ENCODE measurements around the gene SMPD1. TPM values are rescaled to one million over a fixed set of nuclear protein-coding genes. Genes with fewer than 3 reads are reported as not detected.

Gene SMPD1
- total and polyA plus RNA-seq, 2 of the 8 experiments (the other 6 are each of a cell fraction or from before 2014, with no cell fraction given) = 1.9 to 2.4 TPM

DNA sequence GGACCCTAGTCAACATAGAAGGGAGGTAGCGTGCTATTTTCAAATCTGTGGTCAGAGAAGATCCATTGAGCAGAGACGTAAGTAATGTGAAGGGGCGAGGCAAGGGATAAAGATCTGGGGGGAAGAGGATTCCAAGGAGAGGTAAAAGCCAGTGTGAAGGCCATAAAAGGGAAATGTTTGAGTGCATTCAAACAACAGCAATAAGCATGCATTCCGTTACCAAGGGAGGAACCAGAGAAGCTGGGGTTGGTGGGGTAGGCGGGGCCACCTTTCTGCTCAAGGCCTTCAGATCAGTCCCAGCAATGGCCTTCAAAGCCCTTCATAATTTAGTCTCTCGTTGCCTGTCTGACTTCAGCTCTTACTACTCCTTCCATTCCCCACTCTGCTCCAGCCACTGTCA, 18.4 kb upstream of the SMPD1 start:
- H2BK5ac ChIP-seq (ENCODE audit: low read depth, low read length) = no peak overlapping the region
- H3K36me3 ChIP-seq (ENCODE audit: control insufficient read depth in 2 of 4, insufficient read depth in 4 of 4, low read length in 3 of 4) = no peaks in the 10 kb centered on the region
- H3K9me3 ChIP-seq (ENCODE audit: insufficient read depth in 2 of 2, low read depth in 1 of 2, low read length in 1 of 2) = no peaks in the 10 kb centered on the region
- no peak overlapping the region for H3K4me2 ChIP-seq (ENCODE audit: insufficient read depth in 1 of 2, low read depth in 2 of 2, low read length in 2 of 2)
- TF ChIP-seq SRF (IDR thresholded peaks at IDR 0.05; ENCODE audit: low read depth, low read length) (peak; percentile 59; the same call in 1 of the 2 replicates), FOSL1 (IDR thresholded peaks at IDR 0.05; ENCODE audit: insufficient read depth, low read depth, low read length) (no peak), SIRT6 (IDR thresholded peaks at IDR 0.05; ENCODE audit: low read length) (no peak)
- H3K4ac ChIP-seq (replicated peaks; ENCODE audit: insufficient read length, low read depth, low read length) = no peak overlapping the region
- POLR2A ChIA-PET (ENCODE audit: partially characterized antibody) = interaction anchor here (0.7 kb wide), 1 partner anchor 159 kb away, joined by 3 read pairs; no protein-coding TSS in a partner anchor
- H2AFZ ChIP-seq (ENCODE audit: low read length) = peak overlapping the region; percentile 6; the same call in 1 of the 2 replicates
- H3K4me3 ChIP-seq (ENCODE audit: extremely low read depth in 1 of 4, insufficient read depth in 2 of 4, low read depth in 3 of 4, low read length in 4 of 4) = no peak overlapping the region
- no peak overlapping the region for H2AK5ac ChIP-seq (ENCODE audit: low read depth, low read length)
- H4K5ac ChIP-seq (ENCODE audit: insufficient read length, low read depth, low read length) = no peak overlapping the region
- no peak overlapping the region for H2BK120ac ChIP-seq (replicated peaks; ENCODE audit: low read depth, low read length)
- no peaks in the 10 kb centered on the region for H4K20me1 ChIP-seq (replicated peaks in 1 of 2; ENCODE audit: control insufficient read depth in 1 of 2, insufficient read depth in 2 of 2, low read length in 2 of 2)
- H3K27ac ChIP-seq (ENCODE audit: low read depth, low read length) = no peak overlapping the region
- H4K91ac ChIP-seq (replicated peaks; ENCODE audit: insufficient read length, low read length) = no peak overlapping the region
- no peak overlapping the region for H3K14ac ChIP-seq (ENCODE audit: insufficient read length)
- FAIRE-seq (no peak), DNase-seq (ENCODE audit: low read depth in 1 of 2, low spot score in 2 of 2) (no peak)
- no peaks in the 10 kb centered on the region for H3K79me1 ChIP-seq (ENCODE audit: low read depth, low read length)
- H2BK15ac ChIP-seq (ENCODE audit: low read length) = no peak overlapping the region
- no peak overlapping the region for H3K18ac ChIP-seq (ENCODE audit: extremely low read depth, low read length)
- 0 out of 2 replicates have a peak overlapping the region, but pooled peaks have one; percentile 27 for H2BK12ac ChIP-seq (ENCODE audit: low read depth, low read length)
- H3K56ac ChIP-seq (replicated peaks; ENCODE audit: insufficient read length, low read depth, low read length) = no peak overlapping the region
- no peak overlapping the region for H2BK20ac ChIP-seq (ENCODE audit: low read length)
- 85% methylated on average over 6 of the region's 6 CpGs; no CpG with 5 or more reads in 1 of the 2 experiments for WGBS, 2 experiments (ENCODE audit: extremely low coverage in 1 of 2, insufficient coverage in 1 of 2, insufficient read length in 1 of 2, insufficient replicate concordance in 2 of 2, low coverage in 1 of 2, low lambda C conversion rate in 2 of 2, missing lambda C conversion rate in 1 of 2)
- no peak overlapping the region for H3K23ac ChIP-seq (ENCODE audit: insufficient read length)
- no peaks in the 10 kb centered on the region for H3K79me2 ChIP-seq (ENCODE audit: control insufficient read depth in 1 of 2, insufficient read depth in 2 of 2, low read length in 2 of 2)
- no peak overlapping the region for H4K8ac ChIP-seq (ENCODE audit: extremely low read depth, insufficient read depth, low read length)
- H3K23me2 ChIP-seq (ENCODE audit: low read depth, low read length) = no peaks in the 10 kb centered on the region
- H3K27me3 ChIP-seq (replicated peaks in 1 of 4; ENCODE audit: control insufficient read depth in 3 of 4, extremely low read depth in 1 of 4, insufficient read depth in 3 of 4, low read length in 3 of 4) = no peaks in the 10 kb centered on the region; a peak in 1 of 7 replicates
- H3K4me1 ChIP-seq (replicated peaks in 1 of 4; ENCODE audit: control insufficient read depth in 3 of 4, insufficient read depth in 4 of 4, low read length in 3 of 4) = no peaks in the 10 kb centered on the region; a peak in 2 of 7 replicates
- CTCF ChIA-PET (ENCODE audit: partially characterized antibody) = interaction anchor here (3.8 to 21.5 kb wide), 2 partner anchors 9 to 68 kb away, joined by 25 to 585 read pairs; partner anchors contain the start of gene HPX
- H3K9ac ChIP-seq (replicated peaks in 1 of 4; ENCODE audit: extremely low read depth in 1 of 4, low read depth in 3 of 4, low read length in 3 of 4) = no peak overlapping the region
